ENCODE results near the gene DISP3. TPM values are rescaled to one million over a fixed set of nuclear protein-coding genes. Genes with fewer than 3 reads are reported as not detected.

The DISP3 gene
- total RNA-seq, 1 experiment from 2014 or later: 1.1 TPM

GRCh38 chr1:11432526-11432925, 46.4 kb upstream of the DISP3 start:
- in situ Hi-C loops (cut with HindIII; ENCODE audit: low pct_unique_long_range_greater_than_20kb, low sequenced_read_pairs) (no loop called here), intact Hi-C loops (cut with micrococcal nuclease; ENCODE audit: unreplicated experiment) (no loop called here)
- no peak overlapping the region for H3K4me3 ChIP-seq (ENCODE audit: low read depth in 2 of 2, low read length in 2 of 2)
- no peak overlapping the region for H3K27ac ChIP-seq (ENCODE audit: low read length)
- POLR2A ChIA-PET: no interaction called here
- CTCF ChIA-PET: interaction anchor here (0.7 kb wide), 1 partner anchor 322 kb away, joined by 3 read pairs; no protein-coding TSS in a partner anchor
- TF ChIP-seq, protein P1, sequence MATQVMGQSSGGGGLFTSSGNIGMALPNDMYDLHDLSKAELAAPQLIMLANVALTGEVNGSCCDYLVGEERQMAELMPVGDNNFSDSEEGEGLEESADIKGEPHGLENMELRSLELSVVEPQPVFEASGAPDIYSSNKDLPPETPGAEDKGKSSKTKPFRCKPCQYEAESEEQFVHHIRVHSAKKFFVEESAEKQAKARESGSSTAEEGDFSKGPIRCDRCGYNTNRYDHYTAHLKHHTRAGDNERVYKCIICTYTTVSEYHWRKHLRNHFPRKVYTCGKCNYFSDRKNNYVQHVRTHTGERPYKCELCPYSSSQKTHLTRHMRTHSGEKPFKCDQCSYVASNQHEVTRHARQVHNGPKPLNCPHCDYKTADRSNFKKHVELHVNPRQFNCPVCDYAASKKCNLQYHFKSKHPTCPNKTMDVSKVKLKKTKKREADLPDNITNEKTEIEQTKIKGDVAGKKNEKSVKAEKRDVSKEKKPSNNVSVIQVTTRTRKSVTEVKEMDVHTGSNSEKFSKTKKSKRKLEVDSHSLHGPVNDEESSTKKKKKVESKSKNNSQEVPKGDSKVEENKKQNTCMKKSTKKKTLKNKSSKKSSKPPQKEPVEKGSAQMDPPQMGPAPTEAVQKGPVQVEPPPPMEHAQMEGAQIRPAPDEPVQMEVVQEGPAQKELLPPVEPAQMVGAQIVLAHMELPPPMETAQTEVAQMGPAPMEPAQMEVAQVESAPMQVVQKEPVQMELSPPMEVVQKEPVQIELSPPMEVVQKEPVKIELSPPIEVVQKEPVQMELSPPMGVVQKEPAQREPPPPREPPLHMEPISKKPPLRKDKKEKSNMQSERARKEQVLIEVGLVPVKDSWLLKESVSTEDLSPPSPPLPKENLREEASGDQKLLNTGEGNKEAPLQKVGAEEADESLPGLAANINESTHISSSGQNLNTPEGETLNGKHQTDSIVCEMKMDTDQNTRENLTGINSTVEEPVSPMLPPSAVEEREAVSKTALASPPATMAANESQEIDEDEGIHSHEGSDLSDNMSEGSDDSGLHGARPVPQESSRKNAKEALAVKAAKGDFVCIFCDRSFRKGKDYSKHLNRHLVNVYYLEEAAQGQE (IDR thresholded peaks at IDR 0.05; ENCODE audit: insufficient read depth in 1 of 2, low read depth in 2 of 2, low read length in 1 of 2): no peak
- TF ChIP-seq CTCF (IDR thresholded peaks at IDR 0.05) (no peak), SIN3A (IDR thresholded peaks at IDR 0.05; ENCODE audit: borderline replicate concordance, insufficient read depth, low read depth, low read length) (no peak)
- H3K36me3 ChIP-seq (ENCODE audit: control insufficient read depth, insufficient read depth, low read length): no peaks in the 10 kb centered on the region
- peaks cover 2% of the 10 kb centered on the region; the same call in 1 of the 2 replicates for H3K27me3 ChIP-seq (ENCODE audit: control insufficient read depth, insufficient read depth, low read length)
- BruUV-seq (replicated peaks): no TSS peak
- no peaks in the 10 kb centered on the region for H3K9me3 ChIP-seq (ENCODE audit: control insufficient read depth, insufficient read depth, low read depth, low read length)
- ATAC-seq (no peak), DNase-seq (ENCODE audit: low read depth, low spot score) (no peak)
- no peaks in the 10 kb centered on the region for H3K4me1 ChIP-seq (ENCODE audit: control insufficient read depth, insufficient read depth, low read length)

DNA sequence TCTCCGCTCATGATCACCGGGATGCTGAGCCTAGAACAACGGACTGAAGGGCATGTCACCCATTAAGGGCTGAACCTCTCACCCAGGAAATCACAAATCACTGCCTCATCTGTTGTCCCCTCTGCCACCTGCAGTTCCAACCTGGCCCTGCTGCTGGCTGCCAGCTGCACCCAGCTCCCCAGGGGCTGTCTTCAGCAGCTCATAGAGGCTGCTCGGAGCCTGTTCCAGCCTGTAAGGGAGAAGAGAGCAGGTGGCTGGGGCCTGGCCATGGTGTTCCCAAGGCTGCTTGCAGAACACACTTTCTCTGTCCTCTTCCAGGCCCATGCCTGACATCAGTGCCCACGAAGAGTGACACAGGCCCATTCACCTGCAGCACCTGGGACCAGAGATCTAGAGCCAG, 44.5 kb upstream of the DISP3 start:
- in situ Hi-C loops (cut with HindIII; ENCODE audit: low pct_unique_long_range_greater_than_20kb, low sequenced_read_pairs): no loop called here
- ATAC-seq (peak; percentile 31; the same call in 1 of the 2 replicates), DNase-seq (ENCODE audit: low read depth, low spot score) (no peak)
- no peaks in the 10 kb centered on the region for H3K36me3 ChIP-seq (ENCODE audit: control insufficient read depth, insufficient read depth, low read length)
- H3K27me3 ChIP-seq (ENCODE audit: control insufficient read depth, insufficient read depth, low read length): peaks cover 6% of the 10 kb centered on the region; the same call in 1 of the 2 replicates
- TF ChIP-seq POLR2AphosphoS5 (IDR thresholded peaks at IDR 0.05; ENCODE audit: low read depth, low read length) (no peak), TCF7L2 (IDR thresholded peaks at IDR 0.05; ENCODE audit: low read depth, low read length) (no peak), CTCF (IDR thresholded peaks at IDR 0.05) (no peak), SIN3A (IDR thresholded peaks at IDR 0.05; ENCODE audit: borderline replicate concordance, insufficient read depth, low read depth, low read length) (no peak)
- TF ChIP-seq, protein P1 (IDR thresholded peaks at IDR 0.05; ENCODE audit: insufficient read depth in 1 of 2, low read depth in 2 of 2, low read length in 1 of 2): no peak
- H3K4me1 ChIP-seq (ENCODE audit: control insufficient read depth, insufficient read depth, low read length): no peaks in the 10 kb centered on the region
- no peak overlapping the region for H3K4me3 ChIP-seq (ENCODE audit: low read depth in 2 of 2, low read length in 2 of 2)
- ChIA-PET POLR2A (no interaction called here), CTCF (no interaction called here)
- intact Hi-C loops (cut with micrococcal nuclease; ENCODE audit: unreplicated experiment): no loop called here
- no peak overlapping the region for H3K27ac ChIP-seq (ENCODE audit: low read length)
- H3K9me3 ChIP-seq (ENCODE audit: control insufficient read depth, insufficient read depth, low read depth, low read length): no peaks in the 10 kb centered on the region
- no TSS peak for BruUV-seq (replicated peaks)
